ENCODE results near the gene CTIF.
A peak's percentile ranks its signal among the peaks of the same experiment; 100 is the strongest.

CTIF gene

GRCh38 chr18:48635806-48636205 lies 97.0 kb downstream of the CTIF start:
- no peaks in the 10 kb centered on the region for H3K27me3 ChIP-seq (ENCODE audit: insufficient read depth, poor library complexity, severe bottlenecking)
- TF ChIP-seq, protein P1, sequence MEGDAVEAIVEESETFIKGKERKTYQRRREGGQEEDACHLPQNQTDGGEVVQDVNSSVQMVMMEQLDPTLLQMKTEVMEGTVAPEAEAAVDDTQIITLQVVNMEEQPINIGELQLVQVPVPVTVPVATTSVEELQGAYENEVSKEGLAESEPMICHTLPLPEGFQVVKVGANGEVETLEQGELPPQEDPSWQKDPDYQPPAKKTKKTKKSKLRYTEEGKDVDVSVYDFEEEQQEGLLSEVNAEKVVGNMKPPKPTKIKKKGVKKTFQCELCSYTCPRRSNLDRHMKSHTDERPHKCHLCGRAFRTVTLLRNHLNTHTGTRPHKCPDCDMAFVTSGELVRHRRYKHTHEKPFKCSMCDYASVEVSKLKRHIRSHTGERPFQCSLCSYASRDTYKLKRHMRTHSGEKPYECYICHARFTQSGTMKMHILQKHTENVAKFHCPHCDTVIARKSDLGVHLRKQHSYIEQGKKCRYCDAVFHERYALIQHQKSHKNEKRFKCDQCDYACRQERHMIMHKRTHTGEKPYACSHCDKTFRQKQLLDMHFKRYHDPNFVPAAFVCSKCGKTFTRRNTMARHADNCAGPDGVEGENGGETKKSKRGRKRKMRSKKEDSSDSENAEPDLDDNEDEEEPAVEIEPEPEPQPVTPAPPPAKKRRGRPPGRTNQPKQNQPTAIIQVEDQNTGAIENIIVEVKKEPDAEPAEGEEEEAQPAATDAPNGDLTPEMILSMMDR (IDR thresholded peaks at IDR 0.05; ENCODE audit: poor library complexity, severe bottlenecking), result no peak
- H3K4me3 ChIP-seq (ENCODE audit: severe bottlenecking), result no peak overlapping the region
- H3K9me3 ChIP-seq (ENCODE audit: severe bottlenecking), result no peaks in the 10 kb centered on the region
- H3K36me3 ChIP-seq (ENCODE audit: low read depth), result peaks cover 6% of the 10 kb centered on the region; the same call in 1 of the 2 replicates
- H3K4me1 ChIP-seq (ENCODE audit: insufficient read depth, poor library complexity, severe bottlenecking), result peaks cover 11% of the 10 kb centered on the region
- no peak overlapping the region for H3K27ac ChIP-seq (ENCODE audit: poor library complexity, severe bottlenecking)
- peak; percentile 21 for DNase-seq (ENCODE audit: low spot score)
- no peak for ATAC-seq (ENCODE audit: low read depth)

DNA sequence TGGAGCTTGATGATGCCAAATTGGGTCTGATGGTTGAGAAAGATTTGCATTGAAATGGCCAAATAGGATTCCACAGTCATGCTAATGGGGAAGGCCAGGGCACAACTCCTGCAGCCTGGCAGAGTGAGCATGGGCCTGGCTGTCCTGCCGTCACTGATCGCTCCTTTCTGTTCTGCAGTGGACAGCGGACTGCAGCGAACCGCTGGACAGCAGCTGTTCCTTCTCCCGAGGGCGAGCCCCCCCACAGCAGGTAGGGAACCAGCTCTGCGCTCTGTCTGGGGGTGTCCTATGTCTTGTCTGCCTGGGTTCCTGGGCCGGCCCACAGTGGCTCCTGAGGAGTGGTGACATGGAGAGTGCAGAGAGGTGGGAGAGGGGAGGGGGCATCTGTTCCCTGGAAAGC lies 97.6 kb downstream of the CTIF start:
- H3K36me3 ChIP-seq (ENCODE audit: low read depth), result peaks cover 1% of the 10 kb centered on the region; the same call in 1 of the 2 replicates
- no peak overlapping the region for H3K27ac ChIP-seq (ENCODE audit: poor library complexity, severe bottlenecking)
- peaks cover 12% of the 10 kb centered on the region for H3K4me1 ChIP-seq (ENCODE audit: insufficient read depth, poor library complexity, severe bottlenecking)
- TF ChIP-seq, protein P1 (IDR thresholded peaks at IDR 0.05; ENCODE audit: poor library complexity, severe bottlenecking), result no peak
- H3K9me3 ChIP-seq (ENCODE audit: severe bottlenecking), result no peaks in the 10 kb centered on the region
- DNase-seq (ENCODE audit: low spot score) (peak; percentile 42), ATAC-seq (ENCODE audit: low read depth) (no peak)
- H3K27me3 ChIP-seq (ENCODE audit: insufficient read depth, poor library complexity, severe bottlenecking), result no peaks in the 10 kb centered on the region
- H3K4me3 ChIP-seq (ENCODE audit: severe bottlenecking), result no peak overlapping the region

GRCh38 chr18:48637081-48637990 lies 98.5 kb downstream of the CTIF start:
- Histone ChIP-seq H3K27ac (ENCODE audit: poor library complexity, severe bottlenecking) (no peak overlapping the region), H3K4me3 (ENCODE audit: severe bottlenecking) (no peak overlapping the region), H3K27me3 (ENCODE audit: insufficient read depth, poor library complexity, severe bottlenecking) (no peaks in the 10 kb centered on the region), H3K9me3 (ENCODE audit: severe bottlenecking) (no peaks in the 10 kb centered on the region), H3K4me1 (ENCODE audit: insufficient read depth, poor library complexity, severe bottlenecking) (peaks cover 12% of the 10 kb centered on the region), H3K36me3 (ENCODE audit: low read depth) (no peaks in the 10 kb centered on the region; the same call in 1 of the 2 replicates)
- no peak for ATAC-seq (ENCODE audit: low read depth)
- peak; percentile 51 for DNase-seq (ENCODE audit: low spot score)
- TF ChIP-seq, protein P1 (IDR thresholded peaks at IDR 0.05; ENCODE audit: poor library complexity, severe bottlenecking), result no peak

GRCh38 chr18:48638451-48638850 lies 99.6 kb downstream of the CTIF start:
- TF ChIP-seq, protein P1 (IDR thresholded peaks at IDR 0.05; ENCODE audit: poor library complexity, severe bottlenecking), result no peak
- ATAC-seq (ENCODE audit: low read depth), result no peak

More at GRCh38 chr18:48638451-48638850, 99.6 kb downstream of the CTIF start:
- no peaks in the 10 kb centered on the region for H3K9me3 ChIP-seq (ENCODE audit: severe bottlenecking)
- H3K36me3 ChIP-seq (ENCODE audit: low read depth), result no peaks in the 10 kb centered on the region; the same call in 1 of the 2 replicates
- H3K4me3 ChIP-seq (ENCODE audit: severe bottlenecking), result no peak overlapping the region
- H3K4me1 ChIP-seq (ENCODE audit: insufficient read depth, poor library complexity, severe bottlenecking), result peaks cover 12% of the 10 kb centered on the region
- H3K27ac ChIP-seq (ENCODE audit: poor library complexity, severe bottlenecking), result no peak overlapping the region
- no peaks in the 10 kb centered on the region for H3K27me3 ChIP-seq (ENCODE audit: insufficient read depth, poor library complexity, severe bottlenecking)
- DNase-seq (ENCODE audit: low spot score), result peak; percentile 30
